Gastrocnemius medialis (tissue), 4 donors: ENCODE data around the gene ITPR2.

Experiments
- POLR2A ChIP-seq, 2 donors: fragments of 450-650 bp; IDR thresholded peaks; one replicate each; pipeline ENCODE4 v1.6.1; 2017; ENCODE audit warnings: antibody characterized with exemption in 2 of 2, mild to moderate bottlenecking in 2 of 2, moderate library complexity in 2 of 2
- TF ChIP-seq, protein P1 (sequence below), 5 experiments: fragments of 450-650 bp in 3 of 5; fragments of 200-600 bp in 2 of 5; sonication (generic) in 2 of 5; IDR thresholded peaks in 4 of 5; conservative IDR thresholded peaks in 1 of 5; 1 replicate in 4 of 5; 2 replicates in 1 of 5; pipeline ENCODE4 v1.5.1; 2016 to 2019; ENCODE audit warnings: antibody characterized with exemption in 5 of 5, mild to moderate bottlenecking in 3 of 5, moderate library complexity in 3 of 5

DNA sequence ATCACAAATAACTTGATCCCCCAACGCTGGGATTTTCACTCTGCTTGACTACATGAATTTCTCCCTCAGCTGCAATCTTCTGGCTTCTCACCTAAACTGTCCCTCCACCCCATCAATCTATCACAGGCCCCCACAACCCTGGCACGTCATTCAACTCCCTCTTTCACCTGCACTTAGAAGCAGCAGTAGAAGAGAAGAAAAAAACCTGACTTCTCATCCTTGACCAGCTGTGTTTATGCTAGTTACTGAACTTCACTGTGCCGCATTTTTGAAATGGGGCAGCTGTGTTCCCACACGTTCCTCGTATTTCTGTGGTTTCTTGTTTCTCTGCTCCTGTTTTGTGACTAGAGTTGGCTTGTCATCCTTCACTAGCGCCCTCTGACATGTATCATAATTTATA lies 35.0 kb downstream of the ITPR2 start:
- TF ChIP-seq, protein P1, sequence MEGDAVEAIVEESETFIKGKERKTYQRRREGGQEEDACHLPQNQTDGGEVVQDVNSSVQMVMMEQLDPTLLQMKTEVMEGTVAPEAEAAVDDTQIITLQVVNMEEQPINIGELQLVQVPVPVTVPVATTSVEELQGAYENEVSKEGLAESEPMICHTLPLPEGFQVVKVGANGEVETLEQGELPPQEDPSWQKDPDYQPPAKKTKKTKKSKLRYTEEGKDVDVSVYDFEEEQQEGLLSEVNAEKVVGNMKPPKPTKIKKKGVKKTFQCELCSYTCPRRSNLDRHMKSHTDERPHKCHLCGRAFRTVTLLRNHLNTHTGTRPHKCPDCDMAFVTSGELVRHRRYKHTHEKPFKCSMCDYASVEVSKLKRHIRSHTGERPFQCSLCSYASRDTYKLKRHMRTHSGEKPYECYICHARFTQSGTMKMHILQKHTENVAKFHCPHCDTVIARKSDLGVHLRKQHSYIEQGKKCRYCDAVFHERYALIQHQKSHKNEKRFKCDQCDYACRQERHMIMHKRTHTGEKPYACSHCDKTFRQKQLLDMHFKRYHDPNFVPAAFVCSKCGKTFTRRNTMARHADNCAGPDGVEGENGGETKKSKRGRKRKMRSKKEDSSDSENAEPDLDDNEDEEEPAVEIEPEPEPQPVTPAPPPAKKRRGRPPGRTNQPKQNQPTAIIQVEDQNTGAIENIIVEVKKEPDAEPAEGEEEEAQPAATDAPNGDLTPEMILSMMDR (IDR thresholded peaks at IDR 0.05 in 4 of 5, conservative IDR thresholded peaks at IDR 0.05 in 1 of 5) = no peak
- no peak for TF ChIP-seq POLR2A (IDR thresholded peaks at IDR 0.05)
